Activated gamma-delta T cell treated with anti-CD3 and anti-CD28 coated beads, Interleukin-2, amount 50 U/mL, for 16 hours (primary cell): ENCODE data around the gene TXNRD1.
"Not testable (repeated sequence)": the region's sequence is repeated elsewhere in the genome, so short reads cannot be mapped to it uniquely, and the experiment has no call there.

ENCODE experiments used
- DNase-seq: peaks from one replicate; pipeline ENCODE4 v3.0.0-alpha.2; 2020; ENCODE audit warnings: low read depth

The TXNRD1 gene

GRCh38 chr12:104215638-104216297 lies at the start of gene TXNRD1:
Gene TXNRD1, plus strand, starts transcription at chr12:104215779. Its CDS starts 24 bp downstream, at chr12:104215803.
- peak; percentile 72 for DNase-seq

- DNase-seq = no peak
Measured at GRCh38 chr12:104165801-104166200, 49.8 kb upstream of the TXNRD1 start.

DNA sequence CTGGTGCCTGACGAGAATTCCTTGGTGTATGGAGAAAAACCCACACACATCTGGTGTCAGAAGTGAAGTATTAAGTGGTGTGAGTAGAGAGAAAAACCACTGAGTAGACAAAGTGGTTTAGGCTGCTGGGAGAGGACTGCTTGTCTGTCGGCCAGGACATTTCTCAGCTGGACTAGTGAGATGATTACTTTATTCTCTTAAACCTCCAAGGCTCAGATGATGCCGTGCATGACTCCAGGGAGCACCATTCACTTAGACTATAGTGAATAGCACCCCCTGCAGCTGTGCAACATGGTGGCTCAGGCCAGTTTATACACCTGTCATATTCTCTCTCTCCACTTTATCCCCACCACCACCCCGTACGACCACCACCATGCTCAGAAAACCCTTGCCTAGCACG lies 49.1 kb upstream of the TXNRD1 start:
- no peak for DNase-seq

GRCh38 chr12:104167519-104168458 lies 47.8 kb upstream of the TXNRD1 start:
- DNase-seq = no peak

- DNase-seq = no peak
Measured at GRCh38 chr12:104168596-104168995, 47.0 kb upstream of the TXNRD1 start.

- DNase-seq = no peak
Measured at GRCh38 chr12:104171785-104172569, 43.6 kb upstream of the TXNRD1 start.

DNA sequence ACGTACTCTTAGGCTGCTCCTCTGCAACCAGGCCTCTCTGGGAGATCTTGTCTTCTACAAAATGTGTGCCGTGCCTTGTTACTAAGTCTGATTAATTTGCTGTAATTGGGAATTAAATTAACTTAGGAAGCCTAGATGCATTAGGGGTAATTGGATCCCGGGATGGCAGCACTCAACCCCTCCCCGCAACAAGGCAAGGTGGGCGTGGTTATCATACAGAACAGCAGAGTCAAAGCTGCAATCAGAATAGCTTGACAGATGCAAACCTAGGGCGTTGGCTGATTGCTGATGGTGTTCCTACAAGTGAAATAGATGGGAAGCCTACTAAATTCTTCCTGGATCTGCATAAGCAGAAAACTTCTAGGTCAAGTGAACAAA lies 43.0 kb upstream of the TXNRD1 start:
- no peak for DNase-seq

DNA sequence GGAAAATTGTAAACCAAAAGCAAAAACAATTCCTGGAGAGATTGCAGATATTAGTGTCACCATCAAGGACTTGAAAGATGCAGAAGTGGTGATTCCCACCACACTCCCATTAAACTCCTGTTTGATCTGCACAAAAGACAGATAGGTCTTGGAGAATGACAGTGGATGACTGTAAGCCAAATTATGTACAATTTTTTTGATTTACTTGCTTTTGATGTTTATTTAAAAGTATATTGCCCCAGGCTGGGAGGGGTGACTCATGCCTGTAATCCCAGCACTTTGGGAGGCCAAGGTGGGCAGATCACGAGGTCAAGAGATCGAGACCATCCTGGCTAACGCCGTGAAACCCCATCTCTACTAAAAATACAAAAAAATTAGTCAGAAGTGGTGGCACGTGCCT lies 41.8 kb upstream of the TXNRD1 start:
- not testable (repeated sequence) for DNase-seq

GRCh38 chr12:104175726-104176247 lies 39.8 kb upstream of the TXNRD1 start:
- no peak for DNase-seq

GRCh38 chr12:104177336-104177662 lies 38.3 kb upstream of the TXNRD1 start:
- no peak for DNase-seq

DNA sequence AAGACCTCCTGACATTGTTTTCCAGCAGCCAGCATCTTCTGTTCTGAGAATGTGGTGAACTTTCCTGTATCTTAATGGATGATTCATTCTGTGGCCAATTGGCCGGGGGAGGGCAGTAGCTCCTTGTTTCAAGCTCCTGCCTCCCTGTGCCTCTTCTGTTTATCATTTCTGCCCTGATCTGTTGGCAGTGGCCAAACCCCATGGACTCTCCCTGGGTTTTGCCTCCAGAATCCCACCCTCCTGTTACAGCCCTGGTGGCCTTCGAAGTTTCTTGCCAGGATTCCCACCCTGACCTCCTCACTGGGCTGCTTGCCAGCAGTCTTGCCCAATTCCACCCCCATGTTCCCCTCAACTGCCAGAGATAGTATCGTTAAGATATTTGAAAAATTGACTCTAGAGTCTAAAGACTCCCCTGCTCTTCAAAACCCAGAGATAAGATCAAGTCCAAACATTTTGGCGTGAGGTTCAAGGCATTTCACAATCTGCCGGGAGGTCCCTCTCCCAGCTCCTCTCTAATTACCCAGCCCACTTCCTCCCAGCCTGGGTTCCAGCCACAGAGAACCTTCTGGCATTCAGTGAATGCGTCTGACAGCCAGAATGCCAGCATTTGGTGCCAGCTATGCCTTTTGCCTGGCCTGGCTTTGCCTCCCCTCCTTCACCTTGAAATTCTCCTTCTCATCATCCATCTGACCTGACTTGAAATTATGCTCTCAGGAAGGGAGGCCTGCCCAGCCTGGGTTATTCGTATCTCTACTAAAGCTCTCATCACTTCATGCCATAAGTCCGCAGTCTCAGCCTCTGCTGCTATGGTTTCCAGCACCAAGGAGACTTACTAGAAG lies 37.7 kb upstream of the TXNRD1 start:
- no peak for DNase-seq

DNA sequence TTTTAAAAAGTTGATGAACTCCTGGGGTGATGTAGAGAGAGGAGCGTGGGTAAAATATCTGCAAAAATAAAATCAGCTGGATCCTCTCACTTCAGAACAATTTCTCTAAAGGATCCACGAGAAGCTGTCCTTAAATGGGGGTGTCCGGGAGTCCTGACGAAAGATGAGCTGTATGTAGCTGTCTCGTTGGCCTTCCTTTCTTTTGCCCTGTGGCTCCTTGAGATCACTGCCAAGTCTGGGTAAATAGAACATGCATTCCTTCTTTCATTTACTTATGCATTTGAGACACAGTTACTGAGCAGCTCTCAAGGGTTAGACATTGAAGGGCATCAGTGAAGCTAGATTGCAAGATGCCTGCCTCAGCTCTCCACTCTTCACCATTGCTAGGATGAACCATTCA lies 35.2 kb upstream of the TXNRD1 start:
- DNase-seq = no peak

- no peak for DNase-seq
Measured at GRCh38 chr12:104181313-104181712, 34.3 kb upstream of the TXNRD1 start.

- no peak for DNase-seq
Measured at GRCh38 chr12:104182144-104182543, 33.4 kb upstream of the TXNRD1 start.

GRCh38 chr12:104182621-104183378 lies 32.8 kb upstream of the TXNRD1 start:
- no peak for DNase-seq

DNA sequence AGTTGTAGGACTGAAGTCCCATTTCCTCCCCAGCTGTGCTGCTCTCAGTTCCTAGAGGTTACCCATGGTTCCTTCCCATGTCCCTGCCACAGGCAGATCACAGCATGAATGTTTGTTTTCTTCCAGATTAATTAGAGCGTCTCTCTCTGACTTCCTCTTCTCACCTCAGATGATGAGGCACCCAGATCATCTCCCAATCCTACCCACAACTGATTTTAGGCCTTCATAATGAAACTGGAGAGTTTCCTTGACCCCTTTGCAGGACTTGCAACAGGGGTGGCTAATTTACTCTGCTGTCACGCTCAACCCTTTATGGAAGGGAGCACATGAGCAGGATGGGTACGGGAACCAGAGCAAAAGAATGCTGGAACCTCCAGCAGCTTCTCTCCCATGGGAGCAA lies 32.1 kb upstream of the TXNRD1 start:
- no peak for DNase-seq

GRCh38 chr12:104187446-104188155 lies 28.0 kb upstream of the TXNRD1 start:
- DNase-seq = no peak

DNA sequence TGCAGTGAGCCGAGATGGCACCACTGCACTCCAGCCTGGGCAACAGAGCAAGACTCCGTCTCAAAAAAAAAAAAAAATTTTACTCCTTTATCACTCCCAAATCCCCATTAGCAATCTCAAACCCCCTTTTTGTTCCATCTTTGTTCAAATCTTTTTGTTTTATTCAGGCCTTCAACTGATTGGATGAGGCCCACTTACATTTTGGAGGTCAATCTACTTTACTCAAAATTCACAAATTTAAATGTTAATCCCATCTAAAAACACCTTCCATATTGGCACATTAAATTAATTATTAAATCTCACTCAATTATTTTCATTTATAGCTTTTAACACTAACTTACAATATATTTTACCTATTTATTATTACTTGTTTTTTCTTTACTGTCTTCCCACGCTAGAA lies 27.0 kb upstream of the TXNRD1 start:
- DNase-seq = no peak

DNA sequence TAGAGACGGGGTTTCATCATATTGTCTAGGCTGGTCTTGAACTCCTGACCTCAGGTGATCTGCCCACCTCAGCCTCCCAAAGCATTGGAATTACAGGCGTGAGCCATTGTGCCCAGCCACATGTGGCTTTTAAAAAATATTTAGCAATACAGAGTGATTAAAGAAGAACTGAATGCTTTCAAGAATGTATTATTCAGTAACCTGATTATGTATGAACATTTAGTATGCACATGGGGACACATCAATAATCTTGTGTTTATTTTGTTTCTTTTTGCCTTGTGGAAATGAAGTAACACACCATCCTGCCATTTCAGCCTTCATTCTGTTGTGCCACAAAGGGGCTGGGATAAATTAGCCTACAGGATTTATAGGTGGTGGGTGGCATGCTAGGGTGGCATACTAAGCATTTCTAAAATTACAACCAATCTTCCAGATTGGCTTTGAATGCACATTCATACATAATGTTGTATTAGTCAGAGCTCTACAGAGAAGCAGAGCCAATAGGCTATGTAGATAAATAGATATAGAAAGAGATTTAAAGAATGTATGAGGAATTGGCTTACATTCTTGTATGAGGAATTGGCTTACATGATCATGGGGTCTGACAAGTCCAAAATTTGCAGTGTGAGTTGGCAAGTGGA lies 25.5 kb upstream of the TXNRD1 start:
- no peak for DNase-seq
